ENCODE measurements around the gene RASL11A. TPM values are rescaled to one million over a fixed set of nuclear protein-coding genes. Genes with fewer than 3 reads are reported as not detected.
"Not testable (repeated sequence)": the region's sequence is repeated elsewhere in the genome, so short reads cannot be mapped to it uniquely, and the experiment has no call there.

RASL11A gene, protein sequence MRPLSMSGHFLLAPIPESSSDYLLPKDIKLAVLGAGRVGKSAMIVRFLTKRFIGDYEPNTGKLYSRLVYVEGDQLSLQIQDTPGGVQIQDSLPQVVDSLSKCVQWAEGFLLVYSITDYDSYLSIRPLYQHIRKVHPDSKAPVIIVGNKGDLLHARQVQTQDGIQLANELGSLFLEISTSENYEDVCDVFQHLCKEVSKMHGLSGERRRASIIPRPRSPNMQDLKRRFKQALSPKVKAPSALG
- total RNA-seq, result 5.7 TPM

DNA sequence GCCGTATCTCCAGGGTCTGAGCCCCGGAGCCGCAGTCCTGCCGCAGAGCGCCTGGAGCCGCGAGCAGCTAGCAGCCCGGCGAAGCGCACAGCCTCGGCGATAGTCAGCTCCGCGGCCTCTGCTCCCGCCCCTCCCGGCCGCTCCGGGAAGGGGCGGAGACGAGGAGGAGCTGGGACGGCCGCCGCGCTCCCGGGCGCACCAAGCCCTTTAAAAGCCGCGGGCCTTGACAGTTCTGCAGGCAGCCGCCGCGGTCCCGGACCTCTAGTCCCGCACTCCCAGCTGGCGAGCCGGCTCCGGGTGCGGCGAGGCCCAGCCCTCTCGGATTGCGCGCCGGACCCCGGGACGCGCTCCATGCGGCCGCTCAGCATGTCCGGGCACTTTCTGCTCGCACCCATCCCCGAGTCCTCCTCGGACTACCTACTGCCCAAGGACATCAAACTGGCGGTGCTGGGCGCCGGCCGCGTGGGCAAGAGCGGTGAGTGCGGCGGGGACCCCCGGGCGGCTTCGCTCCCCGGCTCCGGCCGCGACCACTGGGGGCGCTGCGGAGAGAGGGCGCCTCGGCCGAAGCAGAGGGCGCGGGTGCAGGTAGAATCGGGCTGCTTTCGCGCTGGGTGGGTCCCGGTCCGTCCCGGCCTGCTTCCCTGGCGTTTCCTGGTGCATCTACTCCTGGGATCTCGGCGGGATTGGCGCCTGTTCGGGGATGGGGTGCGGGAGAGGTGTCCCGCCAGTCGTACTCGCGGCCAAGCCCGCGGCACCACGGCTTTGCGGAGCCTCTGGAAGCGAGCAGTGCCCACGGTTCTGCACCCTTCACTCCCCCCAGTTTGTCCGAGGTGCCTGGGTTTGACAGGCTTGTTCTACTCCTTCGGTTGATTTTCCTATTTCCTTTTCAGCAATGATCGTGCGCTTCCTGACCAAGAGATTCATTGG lies at the start of gene RASL11A:
RASL11A (plus strand) TSS at position 237 of the 927 bp plus-strand sequence; CDS start at position 352, 115 bp downstream.
- peak within 1 kb of the TSS; percentile 71 to 87 (median 80) for H3K9ac ChIP-seq (ENCODE audit: low read depth in 1 of 3, low read length in 3 of 3)
- H3K4me1 ChIP-seq (ENCODE audit: control insufficient read depth in 3 of 3, insufficient read depth in 3 of 3, low read length in 3 of 3), result peaks cover 5 to 18% (median 15%) of the 10 kb centered on the region in 3 donors

DNA sequence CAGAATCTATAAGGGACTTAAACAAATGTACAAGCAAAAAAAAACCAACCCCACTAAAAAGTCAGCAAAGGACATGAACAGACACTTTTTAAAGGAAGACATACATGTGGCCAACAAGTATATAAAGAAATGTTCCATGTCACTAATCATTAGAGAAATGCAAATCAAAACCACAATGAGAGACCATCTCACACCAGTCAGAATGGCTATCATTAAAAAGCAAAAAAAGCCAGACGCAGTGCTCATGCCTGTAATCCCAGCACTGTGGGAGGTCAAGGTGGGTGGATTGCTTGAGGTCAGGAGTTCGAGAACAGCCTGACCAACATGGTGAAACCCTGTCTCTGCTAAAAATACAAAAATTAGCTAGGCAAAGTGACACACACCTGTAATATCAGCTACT lies 48.5 kb upstream of the RASL11A start:
- H3K27me3 ChIP-seq (ENCODE audit: control insufficient read depth in 3 of 3, insufficient read depth in 3 of 3, low read length in 3 of 3), result not testable (repeated sequence)

More for the DNA sequence above, at the start of gene RASL11A:
- Histone ChIP-seq H3K9me3 (ENCODE audit: control insufficient read depth in 3 of 3, low read length in 3 of 3) (no peaks in the 10 kb centered on the region), H3K4me3 (ENCODE audit: low read length in 3 of 3) (peak within 1 kb of the TSS; percentile 86), H3K36me3 (ENCODE audit: control insufficient read depth in 3 of 3, insufficient read depth in 3 of 3, low read length in 3 of 3) (no peaks in the 10 kb centered on the region), H3K27ac (ENCODE audit: low read depth, low read length) (peak within 1 kb of the TSS; percentile 78), H3K27me3 (ENCODE audit: control insufficient read depth in 3 of 3, insufficient read depth in 3 of 3, low read length in 3 of 3) (no peaks in the 10 kb centered on the region)

DNA sequence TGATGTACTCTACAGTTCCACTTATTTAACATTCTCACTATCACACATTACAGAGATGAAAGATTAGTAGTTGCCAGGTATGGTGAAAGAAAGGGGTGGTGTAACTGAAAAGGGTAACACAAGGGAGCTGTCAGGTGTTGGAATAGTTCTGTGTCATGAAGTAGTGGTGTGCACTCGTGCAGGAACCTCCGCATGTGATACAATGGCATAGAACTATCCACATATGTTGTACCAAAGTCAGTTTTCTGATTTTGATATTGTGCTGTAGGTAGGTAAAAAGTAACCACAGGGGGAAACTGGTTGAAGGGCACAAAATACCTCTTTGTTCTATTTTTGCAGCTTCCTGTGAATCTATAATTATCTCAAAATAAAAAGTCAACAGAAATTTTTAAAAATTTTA lies 43.6 kb upstream of the RASL11A start:
- H3K27ac ChIP-seq (ENCODE audit: low read depth, low read length), result no peak overlapping the region
- no peak overlapping the region for H3K4me3 ChIP-seq (ENCODE audit: low read length in 3 of 3)
- no peaks in the 10 kb centered on the region for H3K27me3 ChIP-seq (ENCODE audit: control insufficient read depth in 3 of 3, insufficient read depth in 3 of 3, low read length in 3 of 3)
- H3K9me3 ChIP-seq (ENCODE audit: control insufficient read depth in 3 of 3, low read length in 3 of 3), result no peaks in the 10 kb centered on the region
- no peaks in the 10 kb centered on the region for H3K36me3 ChIP-seq (ENCODE audit: control insufficient read depth in 3 of 3, insufficient read depth in 3 of 3, low read length in 3 of 3)
- no peak overlapping the region for H3K9ac ChIP-seq (ENCODE audit: low read depth in 1 of 3, low read length in 3 of 3)
- no peaks in the 10 kb centered on the region for H3K4me1 ChIP-seq (ENCODE audit: control insufficient read depth in 3 of 3, insufficient read depth in 3 of 3, low read length in 3 of 3)

More for the DNA sequence above, 48.5 kb upstream of the RASL11A start:
- H3K36me3 ChIP-seq (ENCODE audit: control insufficient read depth in 3 of 3, insufficient read depth in 3 of 3, low read length in 3 of 3); H3K27ac ChIP-seq (ENCODE audit: low read depth, low read length); H3K4me3 ChIP-seq (ENCODE audit: low read length in 3 of 3); H3K9me3 ChIP-seq (ENCODE audit: control insufficient read depth in 3 of 3, low read length in 3 of 3); H3K9ac ChIP-seq (ENCODE audit: low read depth in 1 of 3, low read length in 3 of 3); H3K4me1 ChIP-seq (ENCODE audit: control insufficient read depth in 3 of 3, insufficient read depth in 3 of 3, low read length in 3 of 3): not testable (repeated sequence)

DNA sequence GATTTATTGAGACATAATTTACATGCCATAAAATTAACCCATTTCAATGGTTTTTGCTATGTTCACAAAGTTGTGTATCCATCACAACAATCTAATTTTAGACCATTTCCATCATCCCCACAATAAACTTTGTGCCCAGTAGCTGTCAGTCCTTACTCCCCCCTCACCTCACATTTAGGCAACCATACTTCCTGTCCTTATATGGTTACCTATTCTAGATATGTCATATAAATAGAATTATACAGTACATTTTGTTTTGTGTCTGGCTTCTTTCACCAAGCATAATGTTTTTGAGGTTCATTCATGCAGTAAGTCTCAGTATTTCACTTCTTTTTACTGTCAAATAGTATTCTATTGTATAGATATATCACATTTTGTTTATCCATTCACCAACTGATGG lies 42.5 kb upstream of the RASL11A start:
- no peak overlapping the region for H3K9ac ChIP-seq (ENCODE audit: low read depth in 1 of 3, low read length in 3 of 3)

DNA sequence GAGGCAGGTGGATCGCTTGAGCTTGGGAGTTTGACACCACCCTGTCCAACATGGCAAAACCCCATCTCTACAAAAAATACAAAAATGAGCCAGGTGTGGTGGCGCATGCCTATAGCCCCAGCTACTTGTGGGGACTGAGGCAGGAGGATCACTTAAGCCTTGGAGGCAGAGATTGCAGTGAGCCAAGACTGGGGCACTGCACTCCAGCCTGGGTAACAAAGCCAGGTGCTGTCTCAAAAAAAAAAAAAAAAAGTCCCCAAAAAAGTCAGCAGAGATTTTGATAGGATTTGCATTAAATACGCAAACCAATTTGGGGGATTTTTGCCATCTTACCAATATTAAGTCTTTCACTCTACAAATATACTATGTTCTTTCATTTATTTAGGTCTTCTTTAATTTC lies 41.0 kb upstream of the RASL11A start:
- H3K36me3 ChIP-seq (ENCODE audit: control insufficient read depth in 3 of 3, insufficient read depth in 3 of 3, low read length in 3 of 3), result no peaks in the 10 kb centered on the region
- H3K9ac ChIP-seq (ENCODE audit: low read depth in 1 of 3, low read length in 3 of 3), result no peak overlapping the region
- H3K4me3 ChIP-seq (ENCODE audit: low read length in 3 of 3), result no peak overlapping the region
- no peaks in the 10 kb centered on the region for H3K27me3 ChIP-seq (ENCODE audit: control insufficient read depth in 3 of 3, insufficient read depth in 3 of 3, low read length in 3 of 3)
- H3K9me3 ChIP-seq (ENCODE audit: control insufficient read depth in 3 of 3, low read length in 3 of 3), result no peaks in the 10 kb centered on the region
- no peak overlapping the region for H3K27ac ChIP-seq (ENCODE audit: low read depth, low read length)
- H3K4me1 ChIP-seq (ENCODE audit: control insufficient read depth in 3 of 3, insufficient read depth in 3 of 3, low read length in 3 of 3), result no peaks in the 10 kb centered on the region

More for the DNA sequence above, 42.5 kb upstream of the RASL11A start:
- Histone ChIP-seq H3K4me3 (ENCODE audit: low read length in 3 of 3) (no peak overlapping the region), H3K27ac (ENCODE audit: low read depth, low read length) (no peak overlapping the region), H3K27me3 (ENCODE audit: control insufficient read depth in 3 of 3, insufficient read depth in 3 of 3, low read length in 3 of 3) (no peaks in the 10 kb centered on the region), H3K36me3 (ENCODE audit: control insufficient read depth in 3 of 3, insufficient read depth in 3 of 3, low read length in 3 of 3) (no peaks in the 10 kb centered on the region), H3K9me3 (ENCODE audit: control insufficient read depth in 3 of 3, low read length in 3 of 3) (no peaks in the 10 kb centered on the region), H3K4me1 (ENCODE audit: control insufficient read depth in 3 of 3, insufficient read depth in 3 of 3, low read length in 3 of 3) (no peaks in the 10 kb centered on the region)

DNA sequence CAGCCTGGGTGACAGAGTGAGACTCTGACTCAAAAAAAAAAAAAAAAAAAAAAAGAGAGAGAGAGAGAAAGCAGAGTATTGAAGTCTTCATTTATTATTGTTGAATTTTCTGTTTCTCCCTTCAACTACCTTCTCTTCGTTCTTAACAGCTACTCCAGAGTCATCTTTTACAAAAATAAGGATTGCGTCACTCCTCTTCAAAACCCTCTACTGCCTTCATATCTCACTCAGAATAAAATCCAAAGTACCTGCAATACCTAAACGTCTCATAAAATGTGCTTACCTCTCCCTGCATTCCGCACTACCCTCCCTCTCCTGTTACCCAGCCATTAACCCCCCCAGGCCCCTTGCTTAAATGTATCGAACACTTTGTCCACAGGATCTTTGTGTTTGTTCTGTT lies 36.7 kb upstream of the RASL11A start:
- H3K27ac ChIP-seq (ENCODE audit: low read depth, low read length), result no peak overlapping the region
- no peaks in the 10 kb centered on the region for H3K4me1 ChIP-seq (ENCODE audit: control insufficient read depth in 3 of 3, insufficient read depth in 3 of 3, low read length in 3 of 3)
- no peak overlapping the region for H3K4me3 ChIP-seq (ENCODE audit: low read length in 3 of 3)
- no peaks in the 10 kb centered on the region for H3K36me3 ChIP-seq (ENCODE audit: control insufficient read depth in 3 of 3, insufficient read depth in 3 of 3, low read length in 3 of 3)
- H3K27me3 ChIP-seq (ENCODE audit: control insufficient read depth in 3 of 3, insufficient read depth in 3 of 3, low read length in 3 of 3), result no peaks in the 10 kb centered on the region
- H3K9ac ChIP-seq (ENCODE audit: low read depth in 1 of 3, low read length in 3 of 3), result no peak overlapping the region
- H3K9me3 ChIP-seq (ENCODE audit: control insufficient read depth in 3 of 3, low read length in 3 of 3), result no peaks in the 10 kb centered on the region

DNA sequence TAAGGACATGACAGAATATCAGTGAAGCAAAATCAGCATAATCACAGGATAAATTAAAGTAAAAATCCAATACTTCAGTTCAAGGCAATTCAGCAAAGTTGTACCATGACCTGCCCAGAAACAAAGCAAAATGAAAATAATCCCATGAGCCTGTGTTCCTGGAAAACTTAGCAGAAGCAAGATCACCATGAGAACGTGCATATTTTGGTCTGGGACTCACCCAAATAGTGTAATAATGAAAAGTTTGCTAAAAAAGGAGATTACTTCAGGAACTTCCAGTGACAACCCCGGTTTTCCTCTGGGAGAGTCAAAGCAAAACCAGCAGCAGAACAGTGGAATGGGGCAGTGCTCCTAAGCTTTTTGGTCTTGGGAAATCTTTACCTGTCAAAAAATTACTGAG lies 34.2 kb upstream of the RASL11A start:
- H3K9me3 ChIP-seq (ENCODE audit: control insufficient read depth in 3 of 3, low read length in 3 of 3), result no peaks in the 10 kb centered on the region
- H3K36me3 ChIP-seq (ENCODE audit: control insufficient read depth in 3 of 3, insufficient read depth in 3 of 3, low read length in 3 of 3), result no peaks in the 10 kb centered on the region
- no peaks in the 10 kb centered on the region for H3K27me3 ChIP-seq (ENCODE audit: control insufficient read depth in 3 of 3, insufficient read depth in 3 of 3, low read length in 3 of 3)
- no peaks in the 10 kb centered on the region for H3K4me1 ChIP-seq (ENCODE audit: control insufficient read depth in 3 of 3, insufficient read depth in 3 of 3, low read length in 3 of 3)
- no peak overlapping the region for H3K4me3 ChIP-seq (ENCODE audit: low read length in 3 of 3)
- H3K27ac ChIP-seq (ENCODE audit: low read depth, low read length), result no peak overlapping the region
- H3K9ac ChIP-seq (ENCODE audit: low read depth in 1 of 3, low read length in 3 of 3), result no peak overlapping the region

DNA sequence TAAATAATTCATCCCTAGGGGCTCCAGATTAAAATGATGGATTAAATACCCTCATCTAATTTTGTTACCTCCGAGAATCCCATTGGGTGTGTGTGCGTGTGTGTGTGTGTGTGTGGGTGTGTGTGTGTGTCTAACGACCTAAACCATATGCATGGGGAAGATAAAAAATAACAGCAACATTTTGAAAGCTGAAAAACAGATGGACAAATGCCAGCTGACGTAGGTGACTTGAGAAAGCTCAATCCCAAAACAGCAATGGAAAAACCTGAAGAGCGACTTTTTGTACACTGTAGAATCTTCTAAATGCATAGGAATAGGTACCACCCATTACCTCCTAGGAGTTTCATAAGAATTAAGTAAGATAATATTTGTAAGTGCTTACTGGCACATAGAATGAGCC lies 27.9 kb upstream of the RASL11A start:
- no peaks in the 10 kb centered on the region for H3K4me1 ChIP-seq (ENCODE audit: control insufficient read depth in 3 of 3, insufficient read depth in 3 of 3, low read length in 3 of 3)
- no peaks in the 10 kb centered on the region for H3K36me3 ChIP-seq (ENCODE audit: control insufficient read depth in 3 of 3, insufficient read depth in 3 of 3, low read length in 3 of 3)
- no peaks in the 10 kb centered on the region for H3K9me3 ChIP-seq (ENCODE audit: control insufficient read depth in 3 of 3, low read length in 3 of 3)
- H3K27me3 ChIP-seq (ENCODE audit: control insufficient read depth in 3 of 3, insufficient read depth in 3 of 3, low read length in 3 of 3), result no peaks in the 10 kb centered on the region
- no peak overlapping the region for H3K4me3 ChIP-seq (ENCODE audit: low read length in 3 of 3)
- no peak overlapping the region for H3K27ac ChIP-seq (ENCODE audit: low read depth, low read length)
- no peak overlapping the region for H3K9ac ChIP-seq (ENCODE audit: low read depth in 1 of 3, low read length in 3 of 3)

DNA sequence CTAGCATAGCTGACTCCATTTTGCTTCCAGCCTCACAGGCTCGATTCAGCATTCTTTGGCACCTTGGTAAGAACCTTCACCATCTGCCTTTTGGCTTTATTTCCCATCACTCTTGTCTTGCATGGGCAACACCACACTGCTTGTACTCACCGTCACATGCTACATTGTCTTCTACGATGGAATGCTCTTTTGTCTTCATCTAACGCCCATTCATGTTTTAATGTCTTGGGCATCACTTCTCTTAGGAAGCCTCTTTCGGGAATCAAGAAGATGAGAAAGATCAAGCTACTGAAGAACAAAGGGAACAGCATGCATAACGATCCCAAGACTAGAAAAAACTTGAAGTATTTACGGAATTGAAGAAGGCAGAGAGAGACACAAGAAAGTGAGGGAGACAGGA lies 25.0 kb upstream of the RASL11A start:
- Histone ChIP-seq H3K9me3 (ENCODE audit: control insufficient read depth in 3 of 3, low read length in 3 of 3) (no peaks in the 10 kb centered on the region), H3K4me1 (ENCODE audit: control insufficient read depth in 3 of 3, insufficient read depth in 3 of 3, low read length in 3 of 3) (peaks cover 0 to 9% (median 0%) of the 10 kb centered on the region in 3 donors), H3K36me3 (ENCODE audit: control insufficient read depth in 3 of 3, insufficient read depth in 3 of 3, low read length in 3 of 3) (no peaks in the 10 kb centered on the region), H3K9ac (ENCODE audit: low read depth in 1 of 3, low read length in 3 of 3) (no peak overlapping the region), H3K27ac (ENCODE audit: low read depth, low read length) (no peak overlapping the region), H3K4me3 (ENCODE audit: low read length in 3 of 3) (no peak overlapping the region), H3K27me3 (ENCODE audit: control insufficient read depth in 3 of 3, insufficient read depth in 3 of 3, low read length in 3 of 3) (no peaks in the 10 kb centered on the region)

DNA sequence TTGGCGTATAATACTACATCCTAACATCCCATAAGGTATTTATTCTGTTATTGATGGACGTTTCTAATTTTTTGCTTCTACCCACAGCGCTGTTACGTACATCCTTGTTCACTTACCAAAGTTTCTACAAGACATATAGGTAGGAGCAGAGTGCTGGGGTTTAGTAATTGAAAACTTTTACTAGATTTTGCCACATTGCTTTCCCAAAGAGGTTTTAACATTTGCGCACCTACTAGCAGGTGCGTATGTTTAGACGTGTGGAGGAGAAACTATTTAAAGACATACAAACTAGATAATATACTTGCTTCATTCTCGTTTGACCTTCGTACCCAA lies 19.8 kb upstream of the RASL11A start:
- H3K27me3 ChIP-seq (ENCODE audit: control insufficient read depth in 3 of 3, insufficient read depth in 3 of 3, low read length in 3 of 3), result no peaks in the 10 kb centered on the region
- H3K4me1 ChIP-seq (ENCODE audit: control insufficient read depth in 3 of 3, insufficient read depth in 3 of 3, low read length in 3 of 3), result peaks cover 16 to 28% (median 19%) of the 10 kb centered on the region in 3 donors
- H3K4me3 ChIP-seq (ENCODE audit: low read length in 3 of 3), result peak overlapping the region; percentile 94 to 97 (median 95)
- H3K36me3 ChIP-seq (ENCODE audit: control insufficient read depth in 3 of 3, insufficient read depth in 3 of 3, low read length in 3 of 3), result peaks cover 4 to 12% (median 11%) of the 10 kb centered on the region in 3 donors
- peak overlapping the region; percentile 96 for H3K27ac ChIP-seq (ENCODE audit: low read depth, low read length)
- H3K9me3 ChIP-seq (ENCODE audit: control insufficient read depth in 3 of 3, low read length in 3 of 3), result no peaks in the 10 kb centered on the region
- peak overlapping the region; percentile 98 to 99 (median 99) for H3K9ac ChIP-seq (ENCODE audit: low read depth in 1 of 3, low read length in 3 of 3)
